Forelimb muscle (tissue), 1 donor: ENCODE results near the gene GNAS-AS1. TPM values are rescaled to one million over a fixed set of nuclear protein-coding genes. Genes with fewer than 3 reads are reported as not detected.
"Not testable (repeated sequence)": the region's sequence is repeated elsewhere in the genome, so short reads cannot be mapped to it uniquely, and the experiment has no call there.

ENCODE experiments used
- DNase-seq: peaks from one replicate; pipeline ENCODE4 v3.0.0-alpha.2; 2013; ENCODE audit warnings: low read depth
- polyA plus RNA-seq: library from polyadenylated mRNA; unstranded; fragments of 120-200 nt; gene quantifications from one replicate; pipeline ENCODE4 v1.2.1, GENCODE V29; 2013; ENCODE audit not compliant: insufficient read length

Gene GNAS-AS1
- polyA plus RNA-seq, 1 donor: 2.8 TPM

GRCh38 chr20:58836616-58837204 lies 14.0 kb downstream of the GNAS-AS1 start:
- no peak for DNase-seq

DNA sequence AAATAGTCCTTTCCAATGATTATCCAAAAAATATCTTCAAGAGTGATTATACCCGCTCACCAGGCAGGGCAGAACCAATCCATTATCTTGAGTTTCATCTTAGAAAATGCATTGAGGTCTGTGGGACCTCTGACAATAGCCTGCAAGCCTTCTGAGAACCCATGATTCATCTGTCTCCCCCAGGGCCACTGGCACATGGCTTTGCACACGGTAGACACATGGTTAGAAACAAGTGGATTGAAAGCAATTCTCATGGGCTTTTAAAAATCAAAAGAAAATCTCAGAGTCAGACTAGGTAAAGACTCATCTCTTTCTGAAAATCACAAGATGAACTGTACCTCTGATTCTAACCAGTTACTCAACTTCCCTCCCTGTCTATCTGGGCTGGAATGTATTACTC lies 15.5 kb downstream of the GNAS-AS1 start:
- no peak for DNase-seq

DNA sequence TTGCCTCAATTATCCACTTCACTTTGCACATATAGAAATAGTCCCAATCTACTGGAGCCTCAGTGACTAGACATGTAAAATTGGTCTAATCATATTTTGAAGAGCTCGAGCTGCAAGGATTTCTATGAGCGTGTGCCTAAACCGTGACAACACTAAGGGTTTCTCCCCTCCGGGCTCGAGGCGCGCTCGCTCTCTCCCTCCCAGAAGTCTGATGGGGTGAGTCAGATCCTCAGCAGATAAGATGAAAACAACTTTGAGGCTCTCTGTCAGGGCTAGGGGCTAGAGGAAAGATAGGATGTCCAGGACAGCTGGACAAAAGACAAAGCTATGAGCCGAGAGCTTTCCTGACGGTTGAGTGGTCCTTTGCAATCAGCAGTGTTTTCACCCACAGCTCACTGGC lies 16.8 kb downstream of the GNAS-AS1 start:
- DNase-seq: no peak

DNA sequence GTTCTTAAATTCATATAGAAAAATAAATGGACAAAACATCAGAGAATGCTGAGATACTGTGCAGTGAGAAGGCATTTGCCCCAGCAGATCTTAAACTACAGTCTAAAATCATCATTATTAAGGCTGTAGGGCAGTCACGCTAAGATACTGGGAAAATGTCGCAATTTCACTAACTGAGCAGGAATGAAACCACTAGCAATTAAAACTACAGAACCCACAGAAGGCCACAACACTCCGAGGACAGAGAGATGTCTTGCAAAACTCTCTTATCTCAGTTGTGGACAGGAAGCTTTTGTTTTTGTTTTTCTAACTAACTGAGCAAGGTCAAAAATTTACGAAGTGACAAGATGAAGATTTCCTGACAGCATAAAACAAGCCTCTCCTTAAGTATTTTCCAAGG lies 18.2 kb downstream of the GNAS-AS1 start:
- DNase-seq: no peak

GRCh38 chr20:58829531-58829941 lies 21.2 kb downstream of the GNAS-AS1 start:
- DNase-seq: no peak

DNA sequence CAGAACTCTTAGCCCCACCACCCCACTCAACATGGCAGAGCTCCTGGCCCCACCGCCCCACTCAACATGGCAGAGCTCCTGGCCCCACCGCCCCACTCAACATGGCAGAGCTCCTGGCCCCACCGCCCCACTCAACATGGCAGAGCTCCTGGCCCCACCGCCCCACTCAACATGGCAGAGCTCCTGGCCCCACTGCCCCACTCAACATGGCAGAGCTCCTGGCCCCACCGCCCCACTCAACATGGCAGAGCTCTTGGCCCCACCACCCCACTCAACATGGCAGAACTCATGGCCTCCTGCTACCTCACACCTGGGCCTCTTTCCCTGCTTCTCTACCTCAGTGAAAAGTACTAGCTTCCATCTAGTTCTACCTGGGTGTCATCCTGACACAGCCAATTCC lies 21.9 kb downstream of the GNAS-AS1 start:
- DNase-seq: not testable (repeated sequence)

DNA sequence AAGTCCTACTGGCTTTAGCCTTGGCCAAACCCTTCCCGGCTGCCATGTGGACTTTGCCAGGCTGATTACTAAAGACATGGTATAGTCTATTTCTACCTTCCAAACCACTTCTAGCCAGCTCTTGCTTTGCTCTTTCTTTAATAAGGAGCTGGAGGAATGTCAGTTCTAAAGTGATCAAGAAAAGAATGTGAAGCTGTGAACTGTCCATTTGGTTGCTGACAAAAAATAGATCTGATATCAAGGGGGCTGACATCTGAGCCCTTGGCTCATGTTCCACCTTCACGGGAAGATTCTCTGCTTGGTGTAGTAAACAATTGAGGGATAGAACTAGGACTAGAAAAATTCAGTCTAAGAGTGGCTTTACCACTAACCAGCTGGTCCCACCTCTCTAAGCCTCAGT lies 22.6 kb downstream of the GNAS-AS1 start:
- DNase-seq: no peak

- no peak for DNase-seq
Observed at GRCh38 chr20:58826271-58826670, 24.4 kb downstream of the GNAS-AS1 start.

DNA sequence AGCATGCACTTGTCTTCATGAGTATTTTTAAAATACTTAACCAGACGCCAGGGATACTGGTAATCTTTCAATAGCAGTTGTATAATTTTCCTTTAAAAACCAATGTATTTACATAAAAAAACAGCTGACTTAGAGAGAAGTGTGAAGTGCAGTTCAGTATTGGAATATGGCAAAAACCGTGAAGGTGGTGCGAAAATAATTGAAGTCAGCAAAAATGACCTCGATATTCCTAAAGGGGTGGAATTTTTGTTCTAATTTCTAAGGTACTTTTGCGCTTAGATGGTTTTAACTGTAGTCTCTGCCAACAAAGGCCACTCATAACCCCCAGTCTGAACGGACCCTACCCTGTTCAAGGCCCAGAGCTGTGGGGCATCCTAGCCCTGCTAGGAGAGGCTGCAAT lies 25.3 kb downstream of the GNAS-AS1 start:
- no peak for DNase-seq

DNA sequence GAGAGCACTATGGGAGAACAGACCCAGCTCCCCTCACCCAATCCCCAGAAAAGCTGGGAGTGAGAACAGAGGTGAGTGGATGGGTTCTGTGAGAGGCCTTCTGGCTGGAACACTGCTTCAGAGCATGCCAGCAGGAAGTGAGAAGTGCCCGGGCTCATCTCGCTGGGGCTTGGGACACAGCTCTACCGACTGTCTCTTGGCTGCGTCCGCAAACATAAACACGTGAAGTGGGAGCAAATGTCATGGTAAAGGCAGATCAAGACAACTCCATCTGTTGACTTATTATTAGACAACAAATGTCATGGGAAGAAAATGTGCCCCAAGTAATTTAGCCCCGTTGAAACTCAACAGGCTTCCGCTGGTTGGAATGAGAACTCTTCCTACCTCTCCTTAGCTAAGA lies 25.9 kb downstream of the GNAS-AS1 start:
- no peak for DNase-seq

GRCh38 chr20:58822748-58823730 lies 27.7 kb downstream of the GNAS-AS1 start:
- DNase-seq: no peak

GRCh38 chr20:58822149-58822548 lies 28.6 kb downstream of the GNAS-AS1 start:
- no peak for DNase-seq

- not testable (repeated sequence) for DNase-seq
Observed at GRCh38 chr20:58820515-58820914, 30.2 kb downstream of the GNAS-AS1 start.

DNA sequence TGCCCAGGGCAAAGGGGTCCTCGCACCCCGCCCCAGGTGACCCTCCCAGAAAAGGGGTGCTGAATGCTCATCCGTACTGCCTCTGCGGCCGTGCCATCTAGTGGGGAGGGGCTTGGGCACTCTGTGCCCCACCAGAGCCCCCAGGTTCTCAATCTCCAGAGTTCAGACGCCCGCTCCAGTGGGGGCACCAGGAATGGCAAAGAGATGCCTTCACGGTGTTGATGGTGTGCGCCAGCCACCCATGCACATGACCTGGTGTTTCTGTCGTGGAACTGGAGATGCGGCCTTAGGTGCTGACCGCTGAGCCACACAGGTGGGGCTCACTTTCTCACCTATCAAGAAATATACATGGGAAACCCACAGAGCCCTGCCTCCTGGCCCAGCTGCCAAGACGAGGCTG lies 30.8 kb downstream of the GNAS-AS1 start:
- DNase-seq: no peak

GRCh38 chr20:58818586-58819285 lies 32.0 kb downstream of the GNAS-AS1 start:
- DNase-seq: no peak

GRCh38 chr20:58817748-58818147 lies 33.0 kb downstream of the GNAS-AS1 start:
- DNase-seq: no peak

- DNase-seq: no peak
Observed at GRCh38 chr20:58816957-58817651, 33.6 kb downstream of the GNAS-AS1 start.

GRCh38 chr20:58816051-58816450 lies 34.7 kb downstream of the GNAS-AS1 start:
- no peak for DNase-seq

- no peak for DNase-seq
Observed at GRCh38 chr20:58815448-58815847, 35.3 kb downstream of the GNAS-AS1 start.

- DNase-seq: no peak
Observed at GRCh38 chr20:58813369-58813768, 37.3 kb downstream of the GNAS-AS1 start.

DNA sequence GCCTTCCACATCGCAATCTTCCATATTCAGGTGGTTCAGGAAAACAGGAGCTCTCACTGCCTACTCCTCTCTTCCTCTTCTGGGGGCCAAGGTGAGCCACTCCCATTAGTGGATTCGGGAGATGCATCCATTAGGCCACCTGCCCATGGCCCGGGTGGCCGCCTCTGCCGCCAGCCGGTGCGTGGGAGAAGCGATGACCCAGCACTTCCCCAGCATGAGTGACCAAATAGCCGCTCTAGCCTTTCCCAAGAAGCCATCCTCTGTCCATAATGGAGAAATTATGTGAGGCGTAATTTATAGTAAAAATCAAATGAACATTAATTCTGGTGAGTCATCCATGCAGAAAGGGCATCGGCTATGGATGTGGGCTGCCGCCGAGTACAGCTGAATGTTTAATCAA lies 39.4 kb downstream of the GNAS-AS1 start:
- no peak for DNase-seq

DNA sequence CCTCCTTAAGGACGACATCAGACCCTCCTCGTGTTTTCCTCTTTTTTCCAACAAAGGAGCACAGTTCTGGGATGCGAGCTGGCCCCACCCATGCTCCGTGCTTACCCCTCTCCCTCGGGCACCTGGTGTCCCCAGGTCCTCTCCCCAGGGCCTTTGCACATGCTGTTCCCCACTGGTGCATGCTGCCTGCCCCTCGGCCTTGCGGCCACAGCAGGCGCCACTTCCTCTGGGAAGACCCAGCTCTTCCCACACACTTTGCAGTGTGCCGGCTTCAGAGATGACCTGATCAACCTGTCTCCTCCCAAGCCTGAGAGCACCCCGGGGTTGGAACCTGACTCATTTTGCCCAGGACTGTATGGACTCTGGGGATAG lies 39.8 kb downstream of the GNAS-AS1 start:
- DNase-seq: no peak
